NCI-H226 (cell line): ENCODE results near the gene TMC8.
"Not testable (repeated sequence)": the region's sequence is repeated elsewhere in the genome, so short reads cannot be mapped to it uniquely, and the experiment has no call there.

Source experiments
- DNase-seq: peaks from one replicate; pipeline ENCODE4 v3.0.0-alpha.2; 2015

The TMC8 gene

DNA sequence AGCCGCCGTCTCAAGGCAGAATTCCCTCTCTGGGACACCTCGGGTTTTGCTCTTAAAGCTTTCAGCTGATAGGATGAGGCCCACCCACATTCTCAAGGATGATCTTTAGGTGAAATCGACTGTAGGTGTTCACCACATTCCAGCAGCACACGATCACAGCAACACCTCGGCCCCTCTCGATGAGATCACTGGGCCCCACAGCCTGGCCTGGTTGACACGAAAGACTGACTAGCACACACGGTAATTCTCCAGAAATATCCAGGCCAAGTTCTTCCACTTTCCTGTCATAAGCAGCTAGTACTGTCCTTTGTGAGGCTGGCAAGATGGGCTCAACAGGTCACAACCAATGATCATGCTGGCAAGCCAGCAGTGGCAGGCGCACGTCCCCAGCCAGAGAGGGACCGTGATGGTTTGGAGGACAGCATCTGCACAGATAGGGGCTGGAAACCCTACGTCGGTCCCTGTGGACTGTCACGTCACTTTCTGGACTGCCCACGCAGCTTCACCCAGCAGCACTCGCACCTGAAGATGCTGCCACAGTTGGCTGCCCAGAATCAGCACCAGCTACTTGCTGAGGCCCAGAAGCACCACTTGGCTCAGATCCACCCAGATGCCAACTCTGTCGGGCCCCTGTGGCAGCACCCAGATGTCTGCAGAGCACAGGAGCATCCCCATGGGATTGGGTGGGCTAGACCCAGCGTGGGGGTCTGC, 19.4 kb upstream of the TMC8 start:
- no peak for DNase-seq

DNA sequence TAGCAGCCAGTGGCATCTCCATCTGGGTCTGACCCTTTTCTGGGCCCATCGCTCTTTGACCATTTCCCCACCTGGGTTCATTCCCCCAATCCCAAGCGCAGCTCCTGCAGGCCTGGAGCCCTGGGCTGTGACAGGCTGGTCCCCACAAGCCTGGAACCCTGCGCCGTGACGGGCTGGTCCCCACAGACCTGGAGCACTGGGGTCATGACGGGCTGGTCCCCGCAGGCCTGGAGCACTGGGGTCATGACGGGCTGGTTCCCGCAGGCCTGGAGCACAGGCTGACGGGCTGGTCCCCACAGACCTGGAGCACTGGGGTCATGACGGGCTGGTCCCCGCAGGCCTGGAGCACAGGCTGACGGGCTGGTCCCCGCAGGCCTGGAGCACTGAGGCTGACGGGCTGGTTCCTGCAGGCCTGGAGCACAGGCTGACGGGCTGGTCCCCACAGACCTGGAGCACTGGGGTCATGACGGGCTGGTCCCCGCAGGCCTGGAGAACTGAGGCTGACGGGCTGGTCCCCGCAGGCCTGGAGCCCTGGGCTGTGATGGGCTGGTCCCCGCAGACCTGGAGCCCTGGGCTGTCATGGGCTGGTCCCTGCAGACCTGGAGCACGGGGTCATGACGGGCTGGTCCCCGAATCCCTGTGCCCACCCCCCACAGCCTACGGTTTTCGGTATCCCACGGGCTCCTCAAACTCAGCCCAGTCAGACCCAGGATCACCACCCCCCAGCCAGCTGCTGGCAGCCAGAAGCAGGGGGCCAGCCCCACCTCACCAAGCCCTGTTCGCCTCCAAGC, 18.6 kb upstream of the TMC8 start:
- DNase-seq: no peak

DNA sequence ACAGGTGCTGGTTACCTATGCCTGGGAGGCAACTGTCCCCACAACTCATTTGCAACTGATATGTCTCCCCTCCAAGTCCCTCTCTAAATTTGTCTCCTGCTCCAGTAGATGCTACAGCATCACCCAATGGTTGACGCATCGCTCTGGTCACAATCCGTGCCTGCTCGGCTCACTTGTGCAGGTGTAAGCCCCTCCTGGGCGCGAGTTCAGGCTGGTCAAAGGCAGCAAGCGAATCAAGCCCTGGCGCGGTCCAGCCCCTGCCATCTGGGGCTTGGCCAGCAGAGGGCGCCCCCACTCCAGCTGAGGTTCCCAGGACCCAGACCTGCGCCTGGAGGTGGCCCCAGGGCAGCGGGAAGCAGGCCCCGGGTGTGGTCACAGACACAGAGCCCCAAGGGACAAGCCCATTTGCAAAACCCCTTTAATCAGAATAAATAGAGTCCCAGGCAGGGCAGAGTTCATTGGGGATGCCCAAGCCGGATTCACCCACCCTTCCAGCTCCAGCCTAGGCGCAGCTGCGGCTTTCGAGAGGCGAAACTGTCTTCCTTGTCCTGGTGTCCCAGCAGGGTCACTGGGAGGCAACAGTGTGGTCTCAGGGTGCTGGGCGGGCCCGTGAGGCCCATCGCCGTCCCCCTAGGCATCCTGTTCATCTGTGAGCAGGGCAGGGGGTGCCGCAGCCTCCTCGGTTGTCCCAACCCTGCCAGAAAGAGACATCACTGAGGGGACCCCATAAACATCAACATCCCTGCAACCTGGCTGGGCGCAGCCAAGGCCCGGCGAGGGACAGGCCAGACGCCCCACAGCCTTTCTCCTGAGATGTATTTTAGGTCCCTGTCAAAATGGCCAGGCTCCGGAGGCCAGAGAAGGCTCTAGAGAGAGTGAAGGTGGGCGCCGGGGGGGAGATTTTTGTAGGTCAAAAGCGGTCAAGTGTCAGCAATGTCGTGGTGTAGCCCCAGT, 17.8 kb upstream of the TMC8 start:
- DNase-seq: peak; percentile 36

DNA sequence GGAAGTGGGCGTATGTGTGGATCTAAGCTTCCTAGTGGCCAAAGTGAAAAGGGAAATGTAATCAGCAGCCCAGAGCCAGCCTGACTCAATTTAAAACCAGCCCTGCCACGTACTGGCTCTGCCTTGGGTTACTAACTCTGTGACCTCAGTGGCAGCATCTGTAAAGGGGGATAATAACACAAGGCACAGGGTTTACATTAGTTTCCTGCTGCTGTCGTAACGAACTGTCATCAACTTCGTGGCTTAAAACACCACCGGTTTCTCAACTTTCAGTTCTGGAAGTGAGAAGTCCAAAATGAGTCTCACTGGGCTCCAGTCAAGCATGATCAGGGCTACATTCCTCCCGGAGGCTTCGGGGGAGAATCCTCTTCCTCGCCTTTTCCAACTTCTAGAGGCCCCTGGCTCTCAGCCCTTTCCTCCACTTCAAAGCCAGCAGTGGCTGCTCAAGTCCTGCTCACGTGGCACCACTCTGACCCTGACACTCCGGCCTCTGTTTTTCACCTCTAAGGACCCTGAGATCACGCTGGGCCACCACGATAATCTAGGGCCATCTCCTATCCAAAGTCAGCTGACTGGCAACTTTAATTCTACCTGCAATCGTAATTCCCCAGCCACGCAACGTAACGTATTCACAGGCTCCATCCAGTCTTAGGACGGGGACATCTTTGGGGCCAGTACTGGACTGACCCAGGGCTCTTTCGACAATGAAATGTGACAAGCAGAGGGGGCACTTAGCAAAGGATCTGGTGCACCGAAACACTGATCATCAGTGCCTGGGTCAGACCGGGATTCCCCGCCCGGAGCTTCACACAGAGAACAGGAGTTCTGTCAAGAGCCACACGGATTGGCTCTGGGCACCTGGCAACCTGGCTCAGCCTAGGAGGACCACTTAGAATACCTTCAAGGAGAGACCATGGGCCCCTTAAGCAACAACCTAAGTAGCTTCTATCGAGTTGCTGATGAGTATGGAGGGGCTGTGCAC, 16.5 kb upstream of the TMC8 start:
- no peak for DNase-seq

DNA sequence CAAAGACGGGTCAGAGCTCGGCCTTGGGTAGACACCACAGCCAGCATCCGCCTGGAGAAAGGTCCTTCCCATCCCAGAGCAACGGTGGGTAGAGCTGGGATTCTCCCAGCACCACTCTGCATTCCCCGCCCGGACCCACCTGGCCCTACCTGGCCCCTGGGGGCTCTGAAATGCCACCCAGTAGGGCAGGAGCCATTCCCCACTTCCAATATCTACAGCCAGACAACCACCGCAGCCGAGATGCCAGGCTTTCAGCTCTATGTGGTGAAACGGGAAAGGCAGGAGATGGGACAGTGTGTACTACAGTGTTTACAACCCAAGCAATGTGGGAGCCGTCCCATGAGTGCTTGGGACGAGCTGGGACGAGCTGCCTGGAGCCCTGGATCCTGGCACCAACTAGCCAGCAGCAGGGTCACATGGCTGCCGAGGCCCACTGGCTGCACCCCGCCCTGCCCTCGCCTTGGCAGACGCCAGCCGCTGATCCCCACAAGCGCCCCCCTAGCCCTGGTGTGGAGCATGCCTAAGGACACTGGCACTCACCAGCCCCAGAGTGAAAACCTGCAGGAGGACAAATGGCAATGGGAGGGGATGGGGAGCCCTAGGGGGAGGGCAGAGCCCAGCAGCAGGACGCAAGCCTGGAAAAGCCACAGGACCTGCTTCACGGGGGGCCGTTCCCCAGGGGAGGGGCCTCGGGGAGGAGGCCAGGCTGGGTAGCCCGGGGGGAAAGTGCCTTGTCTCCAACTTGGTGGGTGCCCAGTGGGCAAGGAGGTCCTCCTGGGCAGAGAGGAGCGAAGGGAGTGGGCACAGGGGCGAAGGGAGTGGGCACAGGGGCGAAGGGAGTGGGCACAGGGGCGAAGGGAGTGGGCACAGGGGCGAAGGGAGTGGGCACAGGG, 15.5 kb upstream of the TMC8 start:
- no peak for DNase-seq

DNA sequence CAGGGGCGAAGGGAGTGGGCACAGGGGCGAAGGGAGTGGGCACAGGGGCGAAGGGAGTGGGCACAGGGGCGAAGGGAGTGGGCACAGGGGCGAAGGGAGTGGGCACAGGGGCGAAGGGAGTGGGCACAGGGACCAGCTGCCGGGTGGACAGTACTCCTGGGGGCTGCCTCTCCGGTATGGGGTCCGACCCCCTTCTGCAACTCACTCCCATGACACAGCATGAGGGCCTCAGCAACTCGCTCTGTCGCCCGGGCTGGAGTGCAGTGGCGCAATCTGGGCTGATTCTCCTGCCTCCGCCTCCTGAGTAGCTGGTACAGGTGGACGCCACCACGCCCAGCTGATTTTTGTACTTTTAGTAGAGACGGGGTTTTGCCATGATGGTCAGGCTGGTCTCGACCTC, 14.8 kb upstream of the TMC8 start:
- DNase-seq: not testable (repeated sequence)

DNA sequence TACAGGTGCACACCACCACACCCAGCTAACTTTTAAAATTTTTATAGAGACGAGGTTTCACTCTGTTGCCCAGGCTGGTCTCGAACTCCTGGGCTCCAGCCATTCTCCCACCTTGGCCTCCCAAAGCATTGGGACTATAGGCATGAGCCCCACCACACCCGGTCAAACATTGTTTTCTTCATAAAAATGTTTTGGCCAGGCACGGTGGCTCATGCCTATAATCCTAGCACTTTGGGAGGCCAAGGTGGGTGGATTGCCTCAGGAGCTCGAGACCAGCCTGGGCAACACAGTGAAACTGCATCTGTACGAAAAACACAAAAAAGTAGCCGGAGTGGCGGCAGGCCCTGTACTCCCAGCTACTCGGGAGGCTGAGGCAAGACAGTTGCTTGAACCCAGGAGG, 14.2 kb upstream of the TMC8 start:
- no peak for DNase-seq

DNA sequence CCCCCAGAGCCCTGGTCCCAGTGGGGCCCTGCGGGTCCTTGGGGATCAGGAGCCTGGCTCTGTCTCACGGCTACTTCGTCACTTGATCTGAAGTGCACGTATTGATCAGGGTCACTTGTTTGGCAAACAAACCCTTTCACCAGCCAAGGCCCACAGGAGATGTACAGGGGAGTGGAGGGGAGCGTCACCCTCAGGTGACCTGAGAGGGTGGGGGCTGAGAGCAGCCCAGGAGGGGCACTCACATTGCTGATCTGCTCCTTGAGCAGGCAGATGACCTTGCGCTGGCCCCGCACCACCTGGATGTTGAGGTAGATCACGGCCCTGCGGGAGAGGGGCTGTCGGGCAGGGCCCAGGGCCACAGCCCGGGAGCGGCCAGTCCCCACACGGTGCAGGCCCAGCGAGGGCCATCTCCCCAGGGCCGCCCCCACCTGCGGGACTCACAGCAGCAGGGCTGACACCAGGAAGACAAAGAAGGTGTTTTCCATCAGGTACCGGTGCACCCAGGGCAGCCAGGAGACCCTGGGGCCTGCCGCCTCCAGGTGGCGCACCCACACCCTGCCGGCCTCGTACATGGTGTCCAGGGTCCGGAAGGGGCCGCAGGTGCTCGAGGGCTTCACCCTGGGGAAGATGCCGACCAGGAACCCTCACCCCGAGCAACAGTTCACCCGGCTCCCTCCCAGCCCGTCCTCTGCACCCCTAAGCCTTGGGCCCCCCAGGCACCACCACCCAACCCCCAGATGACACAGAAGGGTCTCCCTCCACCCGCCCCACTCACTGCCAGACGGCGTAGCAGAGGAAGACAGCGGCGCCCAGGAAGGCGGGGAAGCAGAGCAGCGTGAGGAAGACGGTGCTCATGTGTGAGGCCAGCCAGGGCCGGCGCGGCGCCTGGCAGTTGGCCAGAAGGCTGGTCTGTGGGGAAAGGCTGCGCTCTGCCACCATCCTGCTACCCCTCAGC, 13.3 kb upstream of the TMC8 start:
- DNase-seq: no peak

DNA sequence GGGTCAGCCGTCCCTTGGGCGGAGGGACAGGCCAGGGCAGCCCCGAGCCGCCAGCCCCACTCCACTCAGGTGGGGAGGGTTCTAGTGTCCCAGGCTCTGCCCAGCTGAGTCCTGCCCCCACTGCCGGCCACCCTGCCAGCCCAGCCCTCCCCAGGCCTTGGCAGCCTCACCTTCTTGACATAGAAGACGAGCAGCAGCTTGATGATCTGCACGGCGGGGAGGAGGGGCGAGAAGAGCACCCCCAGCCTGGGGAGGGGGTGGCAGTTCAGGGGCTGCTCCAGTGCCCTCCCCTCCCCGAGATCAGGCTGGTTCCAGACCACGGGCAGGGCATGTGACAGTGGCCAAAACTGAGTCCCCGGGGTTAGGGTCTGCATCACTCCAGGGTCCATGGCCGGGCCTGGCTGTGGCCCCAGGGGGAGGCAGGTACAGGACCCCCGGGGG, 11.8 kb upstream of the TMC8 start:
- DNase-seq: no peak

DNA sequence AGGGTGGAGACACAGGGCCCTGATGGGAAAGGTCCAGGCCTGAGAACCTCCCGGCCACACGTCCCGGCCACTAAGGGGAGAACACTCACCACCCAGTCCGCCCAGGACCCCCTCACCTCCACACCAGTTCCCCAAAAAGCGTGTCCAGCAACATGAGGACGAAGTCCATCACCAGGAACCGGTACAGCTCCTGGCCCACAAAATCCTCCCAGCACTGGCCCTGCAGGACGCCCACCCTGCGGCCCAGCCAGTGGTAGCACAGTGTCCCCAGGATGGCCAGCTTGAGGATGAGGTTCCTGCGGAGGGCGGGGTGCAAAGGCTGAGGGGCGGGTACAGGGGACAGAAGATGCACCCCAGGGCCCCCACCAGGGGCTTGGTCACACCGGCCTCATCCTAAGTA, 10.0 kb upstream of the TMC8 start:
- no peak for DNase-seq

DNA sequence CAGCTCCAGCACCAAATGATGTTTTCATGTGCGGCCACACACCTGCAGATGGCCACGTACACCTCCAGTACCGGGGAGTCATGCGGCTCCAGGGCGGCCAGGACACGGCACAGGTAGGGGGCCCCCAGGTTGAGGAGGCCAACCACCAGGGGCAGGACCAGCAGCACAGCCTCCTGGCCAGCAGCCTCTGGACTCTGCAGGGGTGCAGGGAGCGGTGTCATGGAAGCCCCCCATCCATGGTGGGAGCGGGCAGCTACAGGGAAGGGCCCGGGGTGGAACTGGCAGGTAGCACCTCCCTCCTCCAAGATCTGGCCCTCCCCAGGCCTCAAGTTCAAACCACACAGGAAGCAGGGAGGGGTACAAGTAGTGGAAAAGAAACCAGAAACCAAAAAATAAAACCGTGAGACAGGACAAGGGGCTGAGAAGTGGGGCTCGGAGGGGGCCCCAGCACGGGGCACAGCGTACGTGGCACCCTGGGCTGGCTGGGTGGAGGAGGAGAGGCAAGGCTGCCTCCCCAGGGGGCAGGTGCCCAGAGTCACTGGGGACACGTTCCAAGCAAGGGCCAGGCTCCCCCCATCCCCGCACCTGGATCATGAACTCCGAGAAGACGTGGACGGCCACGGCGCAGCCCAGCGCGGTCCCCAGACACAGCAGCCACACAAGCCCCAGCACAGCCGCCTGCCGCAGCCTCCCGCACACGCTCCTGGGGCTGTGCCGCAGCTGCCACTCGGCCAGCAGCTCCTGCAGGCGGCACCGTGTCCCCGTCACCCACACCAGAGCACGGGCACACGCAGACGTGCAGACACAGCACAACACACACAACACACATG, 9.4 kb upstream of the TMC8 start:
- DNase-seq: no peak

DNA sequence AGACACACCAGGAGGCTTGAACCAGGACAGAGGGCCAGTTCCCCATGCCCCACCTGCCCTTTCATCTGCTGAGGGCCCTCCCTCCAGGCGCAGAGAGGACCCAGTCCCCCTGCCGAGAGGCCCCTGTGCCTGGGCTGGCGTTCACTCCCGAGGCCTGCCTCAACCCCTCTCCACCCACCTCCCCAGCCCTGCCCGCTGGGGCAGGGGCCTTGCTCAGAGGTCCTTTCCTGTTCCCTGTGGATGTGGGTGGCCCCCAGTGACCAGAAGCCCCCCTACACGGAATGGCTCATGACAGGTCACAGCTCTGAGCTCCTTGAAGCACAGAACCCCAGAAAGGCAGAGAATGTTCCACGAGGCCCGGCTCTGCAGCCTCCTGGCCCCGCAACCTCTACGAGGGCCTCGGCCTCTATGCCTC, 8.8 kb upstream of the TMC8 start:
- DNase-seq: no peak

DNA sequence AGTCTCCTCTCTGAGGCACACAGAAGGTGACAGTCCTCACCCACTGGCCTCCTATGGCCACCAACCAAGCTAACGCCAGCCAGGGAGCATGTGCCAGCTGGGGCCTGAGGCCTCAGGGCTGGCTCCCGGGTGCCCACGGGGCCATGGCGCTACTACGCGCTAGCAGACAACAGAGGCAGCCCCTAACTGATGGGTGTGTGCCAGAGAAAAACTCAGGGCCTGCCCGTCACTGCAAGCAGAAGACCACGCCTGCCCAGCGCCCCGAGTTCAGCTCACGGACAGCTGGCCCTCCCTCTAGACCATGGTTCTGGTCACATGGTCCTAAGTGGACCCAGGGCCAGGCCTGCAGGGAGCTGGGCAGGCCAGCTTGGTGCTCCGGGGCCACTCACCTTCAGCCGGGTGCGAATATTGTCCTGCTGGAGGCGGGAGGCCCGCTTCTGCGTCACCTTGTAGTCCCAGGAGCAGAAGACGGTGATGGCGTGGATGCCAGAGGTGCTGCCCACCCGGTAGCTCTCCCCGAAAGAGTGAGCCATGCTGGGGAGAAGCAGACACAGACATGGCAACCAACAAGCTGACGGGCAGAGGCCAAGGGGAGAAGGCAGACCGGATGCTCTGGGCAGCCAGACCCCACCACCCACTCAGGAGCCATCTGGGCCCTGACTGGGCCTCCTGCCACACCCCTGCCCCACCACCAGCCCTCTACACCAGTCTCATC, 8.2 kb upstream of the TMC8 start:
- no peak for DNase-seq

DNA sequence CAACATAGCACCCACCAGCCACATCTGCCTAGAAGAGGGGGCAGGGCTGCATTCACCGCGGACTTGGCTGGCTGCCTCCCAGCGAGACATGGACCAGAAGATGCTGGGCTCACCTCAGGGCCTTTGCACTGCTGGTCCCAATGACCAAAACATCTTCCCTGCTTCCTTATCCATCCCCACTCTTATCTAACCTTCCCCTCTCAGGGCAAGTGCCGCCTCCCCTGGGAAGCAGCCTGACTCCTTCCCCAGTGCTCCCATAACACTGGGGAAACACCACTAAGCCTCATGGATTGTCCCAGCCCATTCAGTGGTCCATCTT, 7.7 kb upstream of the TMC8 start:
- DNase-seq: no peak

DNA sequence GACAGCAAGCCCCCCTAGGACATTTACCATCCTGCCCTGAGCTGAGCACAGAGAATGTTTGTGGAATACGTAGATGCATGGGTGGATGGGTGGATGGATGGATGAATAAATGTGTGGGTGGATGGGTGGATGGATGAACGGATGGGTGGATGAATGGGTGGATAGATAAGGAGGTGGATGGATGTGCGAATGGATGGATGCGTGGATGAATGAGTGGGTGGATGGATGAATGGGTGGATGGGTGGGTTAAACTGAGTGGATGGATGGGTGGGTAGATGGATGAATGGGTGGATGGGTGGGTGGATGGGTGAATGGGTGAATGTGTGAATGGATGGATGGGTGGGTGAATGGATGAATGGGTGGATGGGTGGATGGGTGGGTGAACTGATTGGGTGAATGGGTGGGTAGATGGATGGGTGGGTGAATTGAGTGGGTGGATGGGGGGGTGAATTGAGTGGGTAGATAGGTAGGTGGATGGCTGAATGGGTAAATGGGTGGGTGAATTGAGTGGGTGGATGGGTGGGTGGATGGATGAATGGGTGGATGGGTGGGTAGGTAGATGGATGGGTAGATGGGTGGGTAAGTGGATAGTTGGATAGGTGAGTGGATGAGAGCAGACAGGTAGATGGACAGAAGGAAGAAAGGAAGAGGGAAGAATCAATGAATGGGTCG, 7.2 kb upstream of the TMC8 start:
- DNase-seq: no peak

DNA sequence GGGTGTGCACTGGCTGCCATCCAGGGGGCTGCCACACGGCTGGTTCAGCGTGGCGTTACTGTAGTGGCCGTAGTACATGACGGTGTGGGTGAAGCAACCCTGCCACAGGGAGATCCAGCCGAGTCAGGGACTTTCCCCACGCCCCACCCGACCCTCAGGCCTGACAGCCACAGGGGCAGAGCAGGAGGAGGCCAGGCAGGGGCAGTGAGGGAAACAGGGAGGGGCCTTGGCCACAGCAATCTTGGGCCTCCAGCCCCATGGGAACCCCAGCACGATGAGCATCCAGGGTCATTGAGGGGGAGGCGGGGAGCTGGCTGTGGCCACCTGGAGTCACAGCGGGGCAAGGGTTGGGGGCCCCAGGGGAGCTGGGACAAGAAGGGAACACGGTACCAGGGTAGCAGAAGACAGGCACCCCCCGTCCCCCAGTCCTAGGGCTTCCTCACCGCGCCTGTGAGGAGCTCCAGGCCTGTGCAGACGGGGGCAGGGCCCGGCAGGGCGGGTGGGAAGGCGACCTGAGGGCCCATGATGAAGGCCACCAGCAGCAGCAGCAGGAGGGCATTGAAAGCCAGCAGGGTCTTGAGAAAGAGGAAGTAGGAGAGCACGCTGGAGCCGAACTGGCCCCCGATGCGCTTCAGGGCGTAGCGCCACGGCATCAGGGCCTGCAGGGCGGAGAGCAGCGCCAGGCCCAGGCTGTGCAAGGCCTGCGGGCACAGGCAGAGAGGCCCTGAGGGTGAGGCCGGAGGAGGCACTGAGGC, 6.3 kb upstream of the TMC8 start:
- DNase-seq: no peak

DNA sequence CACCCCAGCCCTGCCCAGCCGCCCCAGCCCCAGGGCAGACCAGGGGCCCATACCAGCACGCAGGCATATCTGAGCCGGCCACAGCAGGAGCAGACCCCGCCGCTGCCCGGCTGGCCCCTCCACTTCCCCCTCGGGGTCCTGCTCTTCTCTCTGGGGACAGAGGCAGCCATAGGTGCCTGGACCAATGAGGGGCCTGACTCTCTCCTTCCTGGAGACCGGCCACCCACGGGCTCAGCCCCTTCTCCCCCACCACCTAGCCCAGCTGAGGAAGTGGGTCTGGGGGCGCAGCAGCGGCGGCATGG, 5.8 kb upstream of the TMC8 start:
- DNase-seq: no peak
